LoVo (cell line): ENCODE data around the gene PPP6R3.
"Not testable (repeated sequence)": the region's sequence is repeated elsewhere in the genome, so short reads cannot be mapped to it uniquely, and the experiment has no call there.

Experiments used
- DNase-seq: peaks from one replicate; pipeline ENCODE4 v3.0.0-alpha.2; 2016; ENCODE audit warnings: low spot score

Gene PPP6R3

GRCh38 chr11:68609761-68610160, 149.2 kb downstream of the PPP6R3 start:
- DNase-seq, result no peak

- no peak for DNase-seq
These were observed 150.0 kb downstream of the PPP6R3 start for GRCh38 chr11:68610452-68611116.

GRCh38 chr11:68615657-68616056, 155.1 kb downstream of the PPP6R3 start:
- no peak for DNase-seq

GRCh38 chr11:68617925-68618809, 157.6 kb downstream of the PPP6R3 start:
- DNase-seq, result no peak

GRCh38 chr11:68621826-68622225, 161.3 kb downstream of the PPP6R3 start:
- no peak for DNase-seq

DNA sequence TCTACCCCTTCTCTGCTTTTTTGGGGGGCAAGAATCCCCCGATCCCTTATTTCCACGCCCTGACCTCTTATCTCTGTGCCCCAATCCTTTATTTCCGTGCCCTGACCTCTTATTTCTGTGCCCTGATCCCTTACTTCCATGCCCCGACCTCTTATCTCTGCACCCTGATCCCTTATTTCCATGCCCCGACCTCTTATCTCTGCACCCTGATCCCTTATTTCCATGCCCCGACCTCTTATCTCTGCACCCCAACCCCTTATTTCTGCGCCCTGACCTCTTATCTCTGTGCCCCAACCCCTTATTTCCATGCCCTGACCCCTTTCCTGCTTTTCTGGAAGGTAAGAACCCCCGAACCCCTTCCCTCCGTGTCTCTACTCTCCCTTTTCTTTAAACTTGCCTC, 163.2 kb downstream of the PPP6R3 start:
- DNase-seq, result not testable (repeated sequence)

GRCh38 chr11:68625069-68625468, 164.5 kb downstream of the PPP6R3 start:
- not testable (repeated sequence) for DNase-seq

GRCh38 chr11:68626236-68626635, 165.7 kb downstream of the PPP6R3 start:
- not testable (repeated sequence) for DNase-seq

- DNase-seq, result not testable (repeated sequence)
These were observed 168.3 kb downstream of the PPP6R3 start for GRCh38 chr11:68628837-68629236.

DNA sequence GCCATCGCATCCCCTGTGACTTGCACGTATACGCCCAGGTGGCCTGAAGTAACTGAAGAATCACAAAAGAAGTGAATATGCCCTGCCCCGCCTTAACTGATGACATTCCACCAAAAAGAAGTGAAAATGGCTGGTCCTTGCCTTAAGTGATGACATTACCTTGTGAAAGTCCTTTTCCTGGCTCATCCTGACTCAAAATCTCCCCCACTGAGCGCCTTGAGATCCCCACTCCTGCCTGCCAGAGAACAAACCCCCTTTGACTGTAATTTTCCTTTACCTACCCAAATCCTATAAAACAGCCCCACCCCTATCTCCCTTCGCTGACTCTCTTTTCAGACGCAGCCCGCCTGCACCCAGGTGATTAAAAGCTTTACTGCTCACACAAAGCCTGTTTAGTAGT, 171.8 kb downstream of the PPP6R3 start:
- not testable (repeated sequence) for DNase-seq

DNA sequence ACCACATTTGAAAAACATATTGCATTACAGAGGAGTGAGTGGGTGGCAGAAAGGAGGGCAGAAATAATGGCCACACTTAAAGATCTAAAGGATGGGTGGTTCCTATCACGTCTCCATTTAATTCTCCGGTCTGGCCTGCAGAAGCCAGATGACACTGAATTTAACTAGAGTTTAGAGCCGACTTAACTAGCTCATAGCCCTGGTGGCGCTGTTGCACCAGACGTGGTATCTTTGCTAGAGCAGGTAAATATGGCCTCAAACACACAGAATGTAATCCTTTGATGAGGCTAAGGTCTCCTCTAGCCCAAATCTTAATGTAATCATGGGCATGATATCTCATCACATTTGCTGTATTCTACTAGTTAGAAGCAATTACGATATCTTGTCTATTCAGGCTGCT, 172.2 kb downstream of the PPP6R3 start:
- peak; percentile 60 for DNase-seq

GRCh38 chr11:68634606-68635005, 174.1 kb downstream of the PPP6R3 start:
- DNase-seq, result not testable (repeated sequence)

DNA sequence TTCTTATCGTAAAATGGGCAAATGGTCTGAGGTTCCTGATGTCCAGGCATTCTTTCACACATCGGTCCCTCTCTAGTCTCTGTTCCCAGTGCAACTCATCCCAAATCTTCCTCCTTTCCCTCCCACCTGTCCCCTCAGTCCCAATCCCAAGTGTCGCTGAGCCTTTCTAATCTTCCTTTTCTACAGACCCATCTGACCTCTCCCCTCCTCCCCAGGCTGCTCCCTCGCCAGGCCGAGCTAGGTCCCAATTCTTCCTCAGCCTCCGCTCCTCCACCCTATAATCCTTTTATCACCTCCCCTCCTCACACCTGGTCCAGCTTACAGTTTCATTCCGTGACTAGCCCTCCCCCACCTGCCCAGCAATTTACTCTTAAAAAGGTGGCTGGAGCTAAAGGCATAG, 174.6 kb downstream of the PPP6R3 start:
- not testable (repeated sequence) for DNase-seq

DNA sequence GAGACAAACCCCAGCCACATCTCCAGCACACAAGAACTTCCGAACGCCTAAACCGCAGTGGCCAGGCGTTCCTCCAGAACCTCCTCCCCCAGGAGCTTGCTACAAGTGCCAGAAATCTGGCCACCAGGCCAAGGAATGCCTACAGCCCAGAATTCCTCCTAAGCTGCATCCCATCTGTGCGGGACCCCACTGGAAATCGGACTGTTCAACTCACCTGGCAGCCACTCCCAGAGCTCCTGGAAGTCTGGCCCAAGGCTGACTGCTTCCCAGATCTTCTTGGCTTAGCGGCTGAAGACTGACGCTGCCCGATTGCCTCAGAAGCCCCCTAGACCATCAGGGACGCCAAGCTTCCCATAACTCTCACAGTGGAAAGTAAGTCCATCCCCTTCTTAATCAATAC, 175.3 kb downstream of the PPP6R3 start:
- not testable (repeated sequence) for DNase-seq

DNA sequence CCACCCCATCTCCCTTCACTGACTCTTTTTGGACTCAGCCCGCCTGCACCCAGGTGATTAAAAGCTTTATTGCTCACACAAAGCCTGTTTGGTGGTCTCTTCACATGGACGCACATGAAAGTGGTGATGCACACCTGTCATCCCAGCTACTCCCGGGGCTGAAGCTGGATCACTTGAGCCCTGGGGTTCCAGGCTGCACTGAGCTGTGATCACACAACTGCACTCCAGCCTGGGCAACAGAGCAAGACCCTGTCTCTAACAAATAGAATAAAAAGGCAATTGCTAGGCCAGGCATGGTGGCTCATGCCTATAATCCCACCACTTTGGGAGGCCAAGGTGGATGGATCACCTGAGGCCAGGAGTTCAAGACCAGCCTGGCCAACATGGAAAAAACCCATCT, 178.8 kb downstream of the PPP6R3 start:
- DNase-seq, result not testable (repeated sequence)

DNA sequence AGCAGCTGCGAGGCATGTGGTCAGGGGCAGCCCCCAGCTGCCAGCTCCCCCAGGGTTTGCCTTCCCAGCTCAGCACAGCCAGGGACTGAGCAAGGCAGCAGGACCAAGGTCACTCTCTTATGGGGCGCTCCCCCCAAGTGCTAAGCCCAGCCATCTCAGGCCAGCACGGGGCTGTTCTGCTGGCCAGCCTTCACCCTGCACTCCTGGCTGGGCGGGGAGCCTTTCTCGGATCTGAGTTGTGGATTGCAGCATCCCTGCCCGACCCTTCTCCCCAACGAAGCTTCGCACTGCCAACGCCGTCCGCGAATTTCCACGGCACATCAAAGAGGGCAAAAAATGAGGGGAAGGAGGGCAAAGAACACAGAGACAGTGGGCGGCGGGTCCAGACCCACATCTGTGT, 181.3 kb downstream of the PPP6R3 start:
- no peak for DNase-seq

DNA sequence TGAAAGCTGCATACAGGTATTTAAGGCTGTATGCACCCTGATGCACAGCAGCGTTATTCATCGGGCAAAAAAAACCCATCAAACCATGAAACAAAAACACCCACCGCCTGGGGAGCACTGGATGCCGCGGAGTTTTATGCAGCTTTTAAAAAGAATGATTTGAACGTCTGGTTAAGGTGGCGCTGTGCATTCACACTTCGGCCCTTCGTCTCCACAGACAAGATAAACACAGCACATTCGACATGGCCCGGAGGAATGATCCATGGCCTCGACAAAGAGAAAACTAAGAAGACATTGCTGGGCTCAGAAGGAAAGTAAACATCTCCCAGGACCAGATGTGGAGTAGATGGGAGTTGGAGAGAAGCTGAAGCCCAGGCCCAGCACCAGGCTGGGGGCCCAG, 183.0 kb downstream of the PPP6R3 start:
- DNase-seq, result no peak

GRCh38 chr11:68646832-68647231, 186.3 kb downstream of the PPP6R3 start:
- DNase-seq, result no peak

DNA sequence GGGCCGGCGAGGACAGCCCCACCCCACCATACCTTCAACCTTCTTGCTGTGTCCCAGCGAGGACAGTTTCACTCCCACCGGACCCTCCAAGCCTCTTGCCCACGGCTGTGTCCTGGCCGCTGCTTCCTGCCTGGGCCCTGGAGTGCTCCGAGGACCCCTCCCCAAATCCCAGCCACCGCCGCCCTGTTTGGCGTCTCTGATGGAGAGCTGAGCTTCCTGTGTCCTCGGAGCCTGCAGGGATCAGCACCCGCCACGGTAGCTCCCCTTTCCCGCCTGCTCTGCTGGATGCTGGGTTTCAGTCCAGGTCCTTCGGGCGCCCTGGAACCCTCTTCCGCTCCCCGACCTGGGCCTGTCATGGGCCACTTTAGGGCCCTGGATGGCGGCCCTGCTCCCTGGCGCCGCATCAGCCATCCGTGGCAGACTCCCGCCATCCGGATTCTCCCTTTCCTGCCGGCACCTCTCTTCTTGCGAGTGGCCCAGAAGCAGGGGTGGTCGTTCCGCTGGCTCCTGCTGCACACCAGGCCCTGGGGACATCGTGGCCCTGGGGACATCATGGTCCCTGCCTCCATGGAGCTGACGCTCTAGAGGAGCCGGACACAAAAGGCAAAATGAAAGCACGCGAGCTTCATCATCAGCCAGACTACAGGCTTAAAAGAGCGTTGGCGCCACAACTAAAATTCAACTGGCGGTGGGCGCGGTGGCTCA, 189.5 kb downstream of the PPP6R3 start:
- no peak for DNase-seq

DNA sequence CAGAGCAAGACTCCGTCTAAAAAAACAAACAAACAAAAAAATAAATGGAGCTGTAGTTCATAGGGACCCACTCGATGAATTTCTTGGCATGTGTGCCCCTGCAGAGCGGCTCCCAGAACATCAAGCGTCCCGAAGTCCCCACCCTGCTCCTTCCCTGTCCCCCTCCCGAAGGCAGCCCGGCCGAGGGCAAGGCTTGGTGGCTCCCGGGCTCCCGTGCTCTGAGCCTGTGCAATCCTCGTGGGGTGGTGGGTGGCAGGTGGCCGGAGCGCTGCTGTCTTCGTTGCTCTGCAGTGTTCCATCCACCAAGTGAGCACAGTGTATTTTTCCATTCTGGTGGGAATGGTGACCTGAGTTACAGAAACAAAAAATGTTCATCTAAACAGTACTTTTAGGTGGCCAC, 190.2 kb downstream of the PPP6R3 start:
- DNase-seq, result no peak

DNA sequence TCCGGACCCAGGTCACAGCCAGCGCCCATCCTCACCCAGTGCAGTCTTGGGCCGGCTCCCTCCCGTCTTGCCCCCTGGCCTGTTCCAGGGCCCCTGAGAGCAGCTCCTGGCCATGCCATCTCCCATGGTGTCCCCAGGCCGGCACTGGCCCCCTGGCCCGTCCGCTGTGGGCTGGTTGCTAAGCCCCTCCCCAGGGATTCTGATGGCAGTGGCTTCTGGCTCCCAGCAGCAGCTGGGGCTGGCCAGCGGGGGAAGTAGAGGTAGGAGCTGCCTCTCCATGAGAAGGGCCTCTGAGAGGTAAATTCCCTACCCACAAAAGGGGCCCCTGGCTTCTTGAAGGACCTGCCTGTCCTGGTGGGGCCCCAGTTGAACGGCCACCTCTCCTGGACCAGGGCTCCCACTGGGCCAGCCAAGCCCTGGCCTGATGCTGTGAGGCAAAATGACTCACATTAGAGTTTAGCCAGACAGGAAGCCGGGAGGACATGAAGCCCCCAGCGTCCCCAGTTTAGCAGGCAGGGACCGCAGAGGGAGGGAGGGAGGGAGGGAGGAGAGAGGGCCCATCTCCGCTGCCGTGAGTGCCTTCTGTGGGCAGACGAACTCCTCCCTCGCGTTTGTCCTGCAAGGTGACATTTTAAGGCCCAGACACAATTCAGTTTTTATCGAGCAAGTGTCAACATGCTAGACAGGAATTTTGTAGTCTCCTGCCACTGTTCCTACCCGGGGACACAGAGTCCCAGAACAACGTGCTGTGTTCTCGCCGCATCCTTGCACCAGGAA, 190.8 kb downstream of the PPP6R3 start:
- no peak for DNase-seq
